BJ (cell line): ENCODE data around the gene ACCS. TPM values are rescaled to one million over a fixed set of nuclear protein-coding genes. Genes with fewer than 3 reads are reported as not detected.
A peak's percentile ranks its signal among the peaks of the same experiment; 100 is the strongest.

Experiments
- CTCF ChIA-PET: fragments of 350-600 bp; formaldehyde crosslinking; extraction: SDS; loops from one replicate; lab custom pipeline; 2021; ENCODE audit warnings: antibody characterized with exemption, inconsistent platforms; lab: Yijun Ruan, JAX
- POLR2A ChIA-PET: fragments of 300-600 bp; sonication (Branson Sonifier 250); formaldehyde crosslinking; extraction: SDS; loops from one replicate; lab custom pipeline; 2021; ENCODE audit warnings: antibody characterized with exemption; lab: Charles Lee
- DNase-seq: peaks from one replicate; pipeline ENCODE4 v3.0.0-alpha.2; 2011; ENCODE audit warnings: low read depth
- H3K27me3 ChIP-seq: 2 replicates; pipeline ENCODE4 v1.6.0; 2011; ENCODE audit warnings: low read length; ENCODE audit not compliant: control insufficient read depth, insufficient read depth
- H3K36me3 ChIP-seq: 2 replicates; pipeline ENCODE4 v1.5.1; 2011; ENCODE audit warnings: low read length; ENCODE audit not compliant: control insufficient read depth, insufficient read depth
- H3K4me3 ChIP-seq: 2 replicates; pipeline ENCODE4 v1.5.1; 2011; ENCODE audit warnings: low read depth, mild to moderate bottlenecking, control low read depth, low read length
- polyA plus RNA-seq: library from polyadenylated mRNA; depleted of rRNA; stranded (reverse); fragments of >200 nt; gene quantifications from 2 replicates; pipeline ENCODE4 v1.2.3, GENCODE V29; 2011
- TF ChIP-seq, protein P1 (sequence below): IDR thresholded peaks from 2 replicates; pipeline ENCODE4 v1.5.1; 2011; ENCODE audit warnings: low read depth, mild to moderate bottlenecking, control low read depth, inconsistent platforms, low read length, moderate library complexity; ENCODE audit not compliant: insufficient read depth

Gene ACCS
- polyA plus RNA-seq, 1 experiment, result 13.7 TPM

DNA sequence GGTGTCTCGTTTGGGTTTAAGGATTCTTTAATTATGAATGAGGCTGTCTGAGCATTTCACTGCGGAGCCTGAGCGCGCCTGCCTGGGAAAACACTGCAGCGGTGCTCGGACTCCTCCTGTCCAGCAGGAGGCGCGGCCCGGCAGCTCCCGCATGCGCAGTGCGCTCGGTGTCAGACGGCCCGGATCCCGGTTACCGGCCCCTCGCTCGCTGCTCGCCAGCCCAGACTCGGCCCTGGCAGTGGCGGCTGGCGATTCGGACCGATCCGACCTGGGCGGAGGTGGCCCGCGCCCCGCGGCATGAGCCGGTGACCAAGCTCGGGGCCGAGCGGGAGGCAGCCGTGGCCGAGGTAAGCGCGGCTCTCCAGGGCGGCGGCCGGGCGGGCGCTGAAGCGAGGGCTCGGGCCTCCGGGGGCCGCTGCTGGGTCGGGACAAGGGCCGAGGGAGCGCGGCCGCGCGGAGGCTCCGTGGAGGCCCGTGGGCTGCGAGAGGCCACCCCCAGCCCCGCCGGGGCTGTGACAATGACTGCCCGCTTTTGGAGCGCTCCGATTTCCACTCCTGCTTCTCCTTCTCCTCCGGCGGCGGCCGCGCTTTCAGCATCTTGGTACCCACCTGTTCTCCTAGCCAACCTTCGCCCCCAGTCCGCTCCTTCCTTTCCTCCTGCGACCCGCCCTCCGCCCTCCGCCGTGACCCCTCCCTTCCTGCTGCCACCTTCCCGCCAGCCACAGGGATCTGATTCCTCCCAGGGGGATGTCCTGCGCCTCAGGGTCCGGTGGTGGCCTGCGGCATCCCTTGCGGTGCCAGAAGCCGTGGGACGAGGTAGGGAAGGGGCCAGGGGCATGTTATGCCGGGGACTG is 29.7 kb downstream of the ACCS start, which contains the start of gene EXT2:
Gene EXT2, plus strand, starts transcription at position 173 of the 854 bp plus-strand sequence. CDS start 12,035 bp downstream, outside the sequence.
- Histone ChIP-seq H3K4me3 (peak within 1 kb of the TSS; percentile 93), H3K36me3 (no peaks in the 10 kb centered on the region), H3K27me3 (no peaks in the 10 kb centered on the region; the same call in 1 of the 2 replicates)
- ChIA-PET POLR2A (interaction anchor here (0.6 kb wide), 2 partner anchors 154 to 441 kb away, joined by 3 to 5 read pairs; no protein-coding TSS in a partner anchor), CTCF (interaction anchor here (0.7 to 4.4 kb wide), 21 partner anchors 10 to 516 kb away, joined by 3 to 48 read pairs (median 5); no protein-coding TSS in a partner anchor)
- DNase-seq, result no peak
- TF ChIP-seq, protein P1, sequence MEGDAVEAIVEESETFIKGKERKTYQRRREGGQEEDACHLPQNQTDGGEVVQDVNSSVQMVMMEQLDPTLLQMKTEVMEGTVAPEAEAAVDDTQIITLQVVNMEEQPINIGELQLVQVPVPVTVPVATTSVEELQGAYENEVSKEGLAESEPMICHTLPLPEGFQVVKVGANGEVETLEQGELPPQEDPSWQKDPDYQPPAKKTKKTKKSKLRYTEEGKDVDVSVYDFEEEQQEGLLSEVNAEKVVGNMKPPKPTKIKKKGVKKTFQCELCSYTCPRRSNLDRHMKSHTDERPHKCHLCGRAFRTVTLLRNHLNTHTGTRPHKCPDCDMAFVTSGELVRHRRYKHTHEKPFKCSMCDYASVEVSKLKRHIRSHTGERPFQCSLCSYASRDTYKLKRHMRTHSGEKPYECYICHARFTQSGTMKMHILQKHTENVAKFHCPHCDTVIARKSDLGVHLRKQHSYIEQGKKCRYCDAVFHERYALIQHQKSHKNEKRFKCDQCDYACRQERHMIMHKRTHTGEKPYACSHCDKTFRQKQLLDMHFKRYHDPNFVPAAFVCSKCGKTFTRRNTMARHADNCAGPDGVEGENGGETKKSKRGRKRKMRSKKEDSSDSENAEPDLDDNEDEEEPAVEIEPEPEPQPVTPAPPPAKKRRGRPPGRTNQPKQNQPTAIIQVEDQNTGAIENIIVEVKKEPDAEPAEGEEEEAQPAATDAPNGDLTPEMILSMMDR, result peak; percentile 96

DNA sequence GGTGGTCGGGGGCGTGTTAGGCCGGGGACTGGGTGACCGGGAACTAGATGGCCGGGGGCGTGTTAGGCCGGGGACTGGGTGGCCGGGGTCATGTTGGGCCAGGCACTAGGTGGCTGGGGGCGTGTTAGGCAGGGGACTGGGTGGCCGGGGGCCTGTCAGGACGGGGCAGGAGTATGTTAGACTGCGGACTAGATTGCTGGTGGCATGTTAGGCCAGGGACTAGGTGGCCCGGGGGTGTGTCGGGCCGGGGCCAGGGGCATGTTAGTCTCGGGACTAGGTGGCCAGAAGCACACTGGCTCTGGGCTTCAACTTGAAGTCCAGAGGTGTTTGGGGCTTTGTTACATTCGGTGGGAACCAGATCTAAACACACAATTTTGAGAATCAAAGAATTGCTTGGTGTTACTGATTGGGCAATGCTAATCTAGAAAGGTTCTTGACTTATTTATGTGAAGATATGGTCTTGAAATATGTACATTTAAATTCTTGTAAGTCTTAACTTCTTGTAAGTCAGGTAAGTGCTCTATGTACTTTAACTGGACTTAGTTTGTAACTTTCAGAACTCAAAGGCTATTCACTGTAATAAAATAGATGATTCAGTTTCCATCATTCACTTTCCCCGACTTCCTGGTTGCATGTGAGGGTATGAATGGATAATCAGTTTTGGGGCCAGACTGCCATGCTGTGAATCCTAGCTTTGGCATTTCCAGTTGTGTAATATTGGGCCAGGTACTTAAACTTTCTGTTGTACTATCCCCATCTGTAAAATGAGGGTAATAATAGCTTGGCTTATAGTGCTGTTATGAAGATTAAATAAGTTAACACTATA is 30.5 kb downstream of the ACCS start:
- CTCF ChIA-PET, result interaction anchor here (0.9 to 1.5 kb wide), 3 partner anchors 14 to 462 kb away, joined by 3 to 4 read pairs (median 3); no protein-coding TSS in a partner anchor
- Histone ChIP-seq H3K4me3 (peak overlapping the region; percentile 93), H3K27me3 (no peaks in the 10 kb centered on the region; the same call in 1 of the 2 replicates), H3K36me3 (no peaks in the 10 kb centered on the region)
- TF ChIP-seq, protein P1, result no peak
- no peak for DNase-seq
- POLR2A ChIA-PET, result interaction anchor here (0.7 kb wide), 1 partner anchor 41 kb away, joined by 7 read pairs; no protein-coding TSS in a partner anchor

DNA sequence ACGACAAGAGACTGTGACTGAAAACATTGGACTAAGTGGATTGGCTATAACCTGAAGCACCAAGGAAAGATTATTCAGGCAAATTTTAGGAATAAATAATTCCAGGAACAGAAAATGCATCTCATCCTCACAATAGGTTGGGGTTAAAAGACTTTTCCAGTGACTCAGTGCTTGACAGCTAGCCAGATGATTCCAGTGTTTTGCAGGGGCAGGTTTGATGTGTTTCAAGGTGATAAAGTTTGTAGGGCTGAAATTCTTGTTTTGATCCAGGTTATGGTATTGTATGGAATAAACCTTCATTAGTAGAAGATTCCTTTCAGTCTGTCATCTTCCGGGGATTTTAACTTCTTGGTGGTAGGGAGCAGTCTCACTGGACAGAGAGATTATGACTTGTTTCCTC is 31.8 kb downstream of the ACCS start:
- POLR2A ChIA-PET, result interaction anchor here (0.7 kb wide), 1 partner anchor 42 kb away, joined by 7 read pairs; no protein-coding TSS in a partner anchor
- CTCF ChIA-PET, result interaction anchor here (1.5 kb wide), 1 partner anchor 13 kb away, joined by 4 read pairs; no protein-coding TSS in a partner anchor

DNA sequence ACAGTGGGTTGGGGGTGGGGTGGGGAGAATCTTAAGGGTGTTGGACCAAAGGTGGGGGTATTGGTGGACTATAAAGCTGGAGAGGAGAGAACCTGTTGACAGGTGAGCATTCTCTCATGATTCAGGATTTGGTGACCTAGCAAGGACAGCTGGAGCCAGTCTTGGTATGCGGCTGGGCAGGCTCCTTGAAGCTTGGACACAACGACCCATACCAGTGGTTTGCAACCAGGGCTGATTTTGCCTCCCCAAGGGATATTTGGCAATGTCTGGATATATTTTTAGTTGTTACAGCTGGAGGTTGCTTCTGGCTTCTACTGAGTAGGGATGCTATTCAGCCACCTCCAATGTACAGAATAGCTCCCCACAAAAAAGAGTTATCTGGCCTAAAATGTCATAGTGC is 35.0 kb downstream of the ACCS start:
- no peak overlapping the region for H3K4me3 ChIP-seq
- ChIA-PET CTCF (interaction anchor here (1.0 to 2.5 kb wide), 3 partner anchors 9 to 185 kb away, joined by 3 to 9 read pairs (median 4); no protein-coding TSS in a partner anchor), POLR2A (no interaction called here)
- TF ChIP-seq, protein P1, result no peak
- no peaks in the 10 kb centered on the region; the same call in 1 of the 2 replicates for H3K27me3 ChIP-seq
- H3K36me3 ChIP-seq, result peaks cover 1% of the 10 kb centered on the region; the same call in 1 of the 2 replicates
- DNase-seq, result no peak

More for the DNA sequence above, 31.8 kb downstream of the ACCS start:
- DNase-seq, result no peak
- Histone ChIP-seq H3K4me3 (no peak overlapping the region), H3K36me3 (no peaks in the 10 kb centered on the region), H3K27me3 (no peaks in the 10 kb centered on the region)
- TF ChIP-seq, protein P1, result no peak
